Coronary artery (tissue), 2 donors: ENCODE results near the gene HPSE2.

Experiments
- DNase-seq: peaks from one replicate; pipeline ENCODE4 v3.0.0-alpha.2; 2017; ENCODE audit warnings: low spot score
- H3K27ac ChIP-seq, 2 donors: fragments of 200-600 bp; sonication (generic); one replicate each; pipeline ENCODE4 v1.5.1; 2016 to 2019
- H3K4me3 ChIP-seq: fragments of 200-600 bp; sonication (generic); 2 replicates; pipeline ENCODE4 v1.5.1; 2016; ENCODE audit warnings: mild to moderate bottlenecking, moderate library complexity
- CTCF ChIP-seq: fragments of 200-600 bp; sonication (generic); IDR thresholded peaks from one replicate; pipeline ENCODE4 v1.5.1; 2019; ENCODE audit warnings: antibody characterized with exemption

The HPSE2 gene

DNA sequence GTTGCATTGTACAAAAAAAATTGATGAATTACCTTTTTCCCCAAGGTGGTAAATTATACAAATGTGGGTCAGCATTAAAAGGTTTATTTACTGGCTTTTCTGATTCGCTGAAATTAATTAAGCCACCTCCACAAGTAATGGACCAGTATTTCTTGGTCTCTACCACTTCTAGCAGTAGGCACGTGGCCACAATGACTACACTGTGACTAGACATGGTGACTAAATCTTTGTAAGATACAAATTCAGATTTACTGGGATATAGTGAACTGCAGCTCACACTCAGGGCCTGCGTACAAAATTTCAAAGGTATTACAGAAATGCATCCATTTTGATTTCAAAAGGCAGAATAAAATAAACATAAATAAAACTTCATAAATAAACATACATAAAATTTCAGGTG, 10.9 kb downstream of the HPSE2 start:
- no peak overlapping the region for H3K4me3 ChIP-seq
- no peak for TF ChIP-seq CTCF
- no peak overlapping the region for H3K27ac ChIP-seq
- no peak for DNase-seq

GRCh38 chr10:99207340-99207739, 28.3 kb downstream of the HPSE2 start:
- no peak for DNase-seq
- Histone ChIP-seq H3K4me3 (no peak overlapping the region), H3K27ac (no peak overlapping the region)
- TF ChIP-seq CTCF: no peak

GRCh38 chr10:99203310-99203709, 32.3 kb downstream of the HPSE2 start:
- no peak for DNase-seq
- no peak overlapping the region for H3K4me3 ChIP-seq
- H3K27ac ChIP-seq: no peak overlapping the region
- no peak for TF ChIP-seq CTCF

GRCh38 chr10:99172950-99173349, 62.7 kb downstream of the HPSE2 start:
- DNase-seq: no peak
- no peak for TF ChIP-seq CTCF
- Histone ChIP-seq H3K27ac (no peak overlapping the region), H3K4me3 (no peak overlapping the region)

DNA sequence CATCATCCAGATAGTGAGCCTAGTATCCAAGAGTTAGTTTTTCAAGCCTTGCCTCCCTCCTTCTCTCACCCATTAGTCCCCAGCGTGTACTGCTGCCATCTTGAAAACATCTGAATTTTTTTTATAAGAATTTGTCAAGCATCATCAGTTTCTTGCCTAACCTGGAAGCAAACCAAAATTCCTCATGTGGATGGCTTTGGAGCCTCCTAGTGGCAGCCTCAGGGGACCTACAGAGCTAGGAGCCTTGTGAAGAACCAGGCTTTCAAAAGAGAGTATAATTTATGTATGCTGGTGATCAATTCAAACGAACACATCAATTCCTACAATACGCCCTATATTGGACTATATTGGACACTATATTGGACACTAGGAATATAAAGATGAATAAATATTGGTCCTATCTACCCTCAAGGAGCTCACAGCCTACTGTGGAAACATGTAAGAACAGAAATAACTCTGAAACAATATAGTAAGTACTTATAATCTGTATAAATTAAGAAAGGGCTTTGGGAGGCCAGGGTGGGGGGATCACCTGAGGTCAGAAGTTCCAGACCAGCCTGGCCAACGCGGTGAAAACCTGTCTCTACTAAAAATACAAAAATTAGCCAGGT, 63.4 kb downstream of the HPSE2 start:
- DNase-seq: no peak

GRCh38 chr10:99170116-99170675, 65.5 kb downstream of the HPSE2 start:
- no peak for TF ChIP-seq CTCF

More for the DNA sequence above, 63.4 kb downstream of the HPSE2 start:
- peak; percentile 37 for TF ChIP-seq CTCF
- H3K4me3 ChIP-seq: no peak overlapping the region
- no peak overlapping the region for H3K27ac ChIP-seq

GRCh38 chr10:99161165-99161564, 74.5 kb downstream of the HPSE2 start:
- DNase-seq: no peak
- no peak for TF ChIP-seq CTCF
- no peak overlapping the region for H3K27ac ChIP-seq
- no peak overlapping the region for H3K4me3 ChIP-seq

More at GRCh38 chr10:99170116-99170675, 65.5 kb downstream of the HPSE2 start:
- Histone ChIP-seq H3K27ac (no peak overlapping the region), H3K4me3 (no peak overlapping the region)
- no peak for DNase-seq
